HG03442 (cell line): ENCODE measurements around the gene SUDS3.

Experiments
- ATAC-seq: cut with Tn5 transposase; IDR thresholded peaks from one replicate; pipeline ENCODE4 v1.9.1; 2021; ENCODE audit warnings: mild to moderate bottlenecking, moderate library complexity; ENCODE audit not compliant: unreplicated experiment

The SUDS3 gene

GRCh38 chr12:118439068-118439467 lies 62.7 kb downstream of the SUDS3 start:
- no peak for ATAC-seq

GRCh38 chr12:118446247-118446646 lies 69.9 kb downstream of the SUDS3 start:
- ATAC-seq, result no peak

GRCh38 chr12:118447181-118447580 lies 70.8 kb downstream of the SUDS3 start:
- ATAC-seq, result no peak

GRCh38 chr12:118448341-118448740 lies 72.0 kb downstream of the SUDS3 start:
- no peak for ATAC-seq

- no peak for ATAC-seq
These were observed 79.0 kb downstream of the SUDS3 start for GRCh38 chr12:118455327-118455726.

- ATAC-seq, result no peak
These were observed 80.4 kb downstream of the SUDS3 start for GRCh38 chr12:118456741-118457140.

- no peak for ATAC-seq
These were observed 82.8 kb downstream of the SUDS3 start for GRCh38 chr12:118459110-118459509.

- ATAC-seq, result no peak
These were observed 87.3 kb downstream of the SUDS3 start for GRCh38 chr12:118463677-118464076.

- no peak for ATAC-seq
These were observed 89.4 kb downstream of the SUDS3 start for GRCh38 chr12:118465706-118466105.
